Astrocyte (in vitro differentiated cells and primary cell): ENCODE results near the gene MTCL3.

Experiments used
- CTCF ChIP-seq: IDR thresholded peaks from 2 replicates; pipeline ENCODE4 v1.5.1; 2011; ENCODE audit warnings: low read depth, mild to moderate bottlenecking, inconsistent platforms, low read length, moderate library complexity; ENCODE audit not compliant: insufficient read depth
- EZH2 ChIP-seq: IDR thresholded peaks from 2 replicates; pipeline ENCODE4 v1.6.1; 2012; ENCODE audit warnings: mild to moderate bottlenecking, low read length, inconsistent platforms; ENCODE audit not compliant: insufficient read depth

GRCh38 chr6:127550403-127550802, 31.3 kb upstream of the MTCL3 start:
- TF ChIP-seq CTCF (no peak), EZH2 (no peak)
